HepG2 (cell line): ENCODE measurements around the gene MIA2. TPM values are rescaled to one million over a fixed set of nuclear protein-coding genes. Genes with fewer than 3 reads are reported as not detected.

Experiments
- DNMT1 ChIP-seq: sonication (generic); formaldehyde crosslinking; IDR thresholded peaks from 2 replicates; pipeline ENCODE4 v1.5.1; 2020; ENCODE audit warnings: mild to moderate bottlenecking, missing genetic modification reagents
- HIVEP1 ChIP-seq: sonication (generic); formaldehyde crosslinking; IDR thresholded peaks from 2 replicates; pipeline ENCODE4 v1.4.0; 2020; ENCODE audit warnings: mild to moderate bottlenecking, missing genetic modification reagents
- JUND ChIP-seq: sonication (generic); formaldehyde crosslinking; IDR thresholded peaks from 2 replicates; pipeline ENCODE4 v1.8.0; 2022; ENCODE audit warnings: mild to moderate bottlenecking, missing genetic modification reagents
- MEIS2 ChIP-seq: sonication (generic); formaldehyde crosslinking; IDR thresholded peaks from 2 replicates; pipeline ENCODE4 v1.9.0; 2021; ENCODE audit warnings: mild to moderate bottlenecking, missing genetic modification reagents
- RFXANK ChIP-seq: IDR thresholded peaks from 2 replicates; pipeline ENCODE4 v1.6.1; 2016
- RXRA ChIP-seq: sonication (generic); formaldehyde crosslinking; IDR thresholded peaks from 2 replicates; pipeline ENCODE4 v1.5.1; 2020; ENCODE audit warnings: missing genetic modification reagents
- SAFB2 ChIP-seq: sonication (generic); formaldehyde crosslinking; IDR thresholded peaks from 2 replicates; pipeline ENCODE4 v1.5.1; 2020; ENCODE audit warnings: missing genetic modification reagents, low read depth, mild to moderate bottlenecking, borderline replicate concordance
- SMAD9 ChIP-seq: sonication (generic); formaldehyde crosslinking; IDR thresholded peaks from 2 replicates; pipeline ENCODE4 v1.5.1; 2020; ENCODE audit warnings: mild to moderate bottlenecking, missing genetic modification reagents
- SP2 ChIP-seq: sonication (generic); formaldehyde crosslinking; IDR thresholded peaks from 2 replicates; pipeline ENCODE4 v1.5.1; 2020; ENCODE audit warnings: mild to moderate bottlenecking, missing genetic modification reagents
- SRF ChIP-seq: IDR thresholded peaks from 2 replicates; pipeline ENCODE4 v1.6.1; 2011; ENCODE audit warnings: mild to moderate bottlenecking, low read depth, low read length, moderate library complexity
- WIZ ChIP-seq: sonication (generic); formaldehyde crosslinking; IDR thresholded peaks from 2 replicates; pipeline ENCODE4 v1.5.1; 2020; ENCODE audit warnings: mild to moderate bottlenecking, missing genetic modification reagents
- ZFP36L2 ChIP-seq: sonication (generic); formaldehyde crosslinking; IDR thresholded peaks from 2 replicates; pipeline ENCODE4 v1.4.0; 2020; ENCODE audit warnings: missing genetic modification reagents
- ZFY ChIP-seq: sonication (generic); formaldehyde crosslinking; IDR thresholded peaks from 2 replicates; pipeline ENCODE4 v1.4.0; 2020; ENCODE audit warnings: missing genetic modification reagents
- ZNF337 ChIP-seq: sonication (generic); formaldehyde crosslinking; IDR thresholded peaks from 2 replicates; pipeline ENCODE4 v1.5.1; 2020; ENCODE audit warnings: missing genetic modification reagents, low read depth, mild to moderate bottlenecking, borderline replicate concordance
- ZNF431 ChIP-seq: sonication (generic); formaldehyde crosslinking; IDR thresholded peaks from 2 replicates; pipeline ENCODE4 v1.9.0; 2022; ENCODE audit warnings: missing genetic modification reagents, low read depth, mild to moderate bottlenecking, borderline replicate concordance
- ZSCAN9 ChIP-seq: IDR thresholded peaks from 2 replicates; pipeline ENCODE4 v1.6.1; 2016; ENCODE audit warnings: borderline replicate concordance
- polyA plus RNA-seq, 8 experiments: library from polyadenylated mRNA; depleted of rRNA in 3 of 8; stranded (reverse) in 7 of 8; unstranded in 1 of 8; fragments of >200 nt; fragmentation: Illumina TruSeq in 4 of 8; extraction: Trizol in 4 of 8; gene quantifications; 2 replicates each; pipeline versions ENCODE4 v1.2.1 to v1.2.3, GENCODE V29; 2011 to 2016; ENCODE audit warnings: low read depth in 4 of 8, missing spikeins in 1 of 8, mixed read lengths in 1 of 8; ENCODE audit not compliant: insufficient read depth in 1 of 8
- total RNA-seq, 5 experiments: library from RNA; depleted of rRNA; stranded (reverse); fragments of >200 nt; fragmentation: Illumina TruSeq; extraction: Trizol; gene quantifications; 2 replicates each; pipeline ENCODE4 v1.2.3, GENCODE V29; 2016; ENCODE audit warnings: low read depth in 1 of 5
- TF ChIP-seq, protein P1 (sequence below): sonication (generic); formaldehyde crosslinking; IDR thresholded peaks from 2 replicates; pipeline ENCODE4 v1.9.0; 2021; ENCODE audit warnings: missing genetic modification reagents, mild to moderate bottlenecking, borderline replicate concordance
- TF ChIP-seq, protein P2 (sequence below): sonication (generic); formaldehyde crosslinking; IDR thresholded peaks from 2 replicates; pipeline ENCODE4 v1.4.0; 2020; ENCODE audit warnings: missing genetic modification reagents, borderline replicate concordance
- TF ChIP-seq, protein P3 (sequence below): sonication (generic); formaldehyde crosslinking; IDR thresholded peaks from 2 replicates; pipeline ENCODE4 v1.8.1; 2023; ENCODE audit warnings: mild to moderate bottlenecking, missing genetic modification reagents
- TF ChIP-seq, protein P4 (sequence below): sonication (generic); formaldehyde crosslinking; IDR thresholded peaks from 2 replicates; pipeline ENCODE4 v1.5.0; 2020; ENCODE audit warnings: missing genetic modification reagents, mild to moderate bottlenecking, borderline replicate concordance
- TF ChIP-seq, protein P5 (sequence below): sonication (generic); formaldehyde crosslinking; IDR thresholded peaks from 2 replicates; pipeline ENCODE4 v1.5.1; 2020; ENCODE audit warnings: mild to moderate bottlenecking, missing genetic modification reagents, moderate library complexity

Gene MIA2
- total and polyA plus RNA-seq, 2 of the 13 experiments (the other 11 are each of a cell fraction or from before 2014, with no cell fraction given), result 134 to 158 TPM

DNA sequence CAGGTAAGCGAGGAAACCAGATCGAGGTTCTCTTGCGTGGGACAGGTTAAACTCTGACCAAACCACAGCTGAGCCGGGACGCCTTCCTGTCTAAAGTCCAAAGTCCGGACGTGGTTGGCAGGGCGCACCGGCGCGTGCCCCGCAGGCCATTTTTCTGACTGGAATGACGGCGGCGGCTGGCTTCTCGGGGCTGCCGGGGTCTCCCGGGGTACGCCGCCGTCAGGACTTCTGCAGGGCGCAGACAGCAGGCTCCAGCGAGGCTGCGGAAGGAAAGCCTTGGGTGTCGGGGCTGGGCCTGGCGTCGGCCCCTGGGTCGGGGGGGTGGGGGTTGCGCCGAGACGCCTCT is 32.8 kb downstream of the MIA2 start (continued):
- no peak; the same call in none of the 2 replicates for TF ChIP-seq WIZ (CRISPR knock-in tag)
- peak; percentile 89; the same call in 1 of the 2 replicates for TF ChIP-seq RXRA
- TF ChIP-seq ZFP36L2, result 0 out of 2 replicates have a peak, but pooled peaks have one; percentile 56
- 0 out of 2 replicates have a peak, but pooled peaks have one; percentile 6 for TF ChIP-seq RFXANK (CRISPR knock-in tag)
- peak; percentile 84; the same call in 1 of the 2 replicates for TF ChIP-seq ZSCAN9 (CRISPR knock-in tag)
- TF ChIP-seq ZNF431, result peak; percentile 89
- TF ChIP-seq, protein P1, sequence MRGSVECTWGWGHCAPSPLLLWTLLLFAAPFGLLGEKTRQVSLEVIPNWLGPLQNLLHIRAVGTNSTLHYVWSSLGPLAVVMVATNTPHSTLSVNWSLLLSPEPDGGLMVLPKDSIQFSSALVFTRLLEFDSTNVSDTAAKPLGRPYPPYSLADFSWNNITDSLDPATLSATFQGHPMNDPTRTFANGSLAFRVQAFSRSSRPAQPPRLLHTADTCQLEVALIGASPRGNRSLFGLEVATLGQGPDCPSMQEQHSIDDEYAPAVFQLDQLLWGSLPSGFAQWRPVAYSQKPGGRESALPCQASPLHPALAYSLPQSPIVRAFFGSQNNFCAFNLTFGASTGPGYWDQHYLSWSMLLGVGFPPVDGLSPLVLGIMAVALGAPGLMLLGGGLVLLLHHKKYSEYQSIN, result no peak
- TF ChIP-seq SRF, result no peak
- TF ChIP-seq, protein P2, sequence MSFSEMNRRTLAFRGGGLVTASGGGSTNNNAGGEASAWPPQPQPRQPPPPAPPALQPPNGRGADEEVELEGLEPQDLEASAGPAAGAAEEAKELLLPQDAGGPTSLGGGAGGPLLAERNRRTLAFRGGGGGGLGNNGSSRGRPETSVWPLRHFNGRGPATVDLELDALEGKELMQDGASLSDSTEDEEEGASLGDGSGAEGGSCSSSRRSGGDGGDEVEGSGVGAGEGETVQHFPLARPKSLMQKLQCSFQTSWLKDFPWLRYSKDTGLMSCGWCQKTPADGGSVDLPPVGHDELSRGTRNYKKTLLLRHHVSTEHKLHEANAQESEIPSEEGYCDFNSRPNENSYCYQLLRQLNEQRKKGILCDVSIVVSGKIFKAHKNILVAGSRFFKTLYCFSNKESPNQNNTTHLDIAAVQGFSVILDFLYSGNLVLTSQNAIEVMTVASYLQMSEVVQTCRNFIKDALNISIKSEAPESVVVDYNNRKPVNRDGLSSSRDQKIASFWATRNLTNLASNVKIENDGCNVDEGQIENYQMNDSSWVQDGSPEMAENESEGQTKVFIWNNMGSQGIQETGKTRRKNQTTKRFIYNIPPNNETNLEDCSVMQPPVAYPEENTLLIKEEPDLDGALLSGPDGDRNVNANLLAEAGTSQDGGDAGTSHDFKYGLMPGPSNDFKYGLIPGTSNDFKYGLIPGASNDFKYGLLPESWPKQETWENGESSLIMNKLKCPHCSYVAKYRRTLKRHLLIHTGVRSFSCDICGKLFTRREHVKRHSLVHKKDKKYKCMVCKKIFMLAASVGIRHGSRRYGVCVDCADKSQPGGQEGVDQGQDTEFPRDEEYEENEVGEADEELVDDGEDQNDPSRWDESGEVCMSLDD (CRISPR knock-in tag), result peak; percentile 95
- TF ChIP-seq HIVEP1 (CRISPR knock-in tag), result peak; percentile 98
- TF ChIP-seq, protein P3, sequence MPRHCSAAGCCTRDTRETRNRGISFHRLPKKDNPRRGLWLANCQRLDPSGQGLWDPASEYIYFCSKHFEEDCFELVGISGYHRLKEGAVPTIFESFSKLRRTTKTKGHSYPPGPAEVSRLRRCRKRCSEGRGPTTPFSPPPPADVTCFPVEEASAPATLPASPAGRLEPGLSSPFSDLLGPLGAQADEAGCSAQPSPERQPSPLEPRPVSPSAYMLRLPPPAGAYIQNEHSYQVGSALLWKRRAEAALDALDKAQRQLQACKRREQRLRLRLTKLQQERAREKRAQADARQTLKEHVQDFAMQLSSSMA (CRISPR knock-in tag), result peak; percentile 81; the same call in 1 of the 2 replicates
- TF ChIP-seq, protein P4, sequence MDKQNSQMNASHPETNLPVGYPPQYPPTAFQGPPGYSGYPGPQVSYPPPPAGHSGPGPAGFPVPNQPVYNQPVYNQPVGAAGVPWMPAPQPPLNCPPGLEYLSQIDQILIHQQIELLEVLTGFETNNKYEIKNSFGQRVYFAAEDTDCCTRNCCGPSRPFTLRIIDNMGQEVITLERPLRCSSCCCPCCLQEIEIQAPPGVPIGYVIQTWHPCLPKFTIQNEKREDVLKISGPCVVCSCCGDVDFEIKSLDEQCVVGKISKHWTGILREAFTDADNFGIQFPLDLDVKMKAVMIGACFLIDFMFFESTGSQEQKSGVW (CRISPR knock-in tag), result no peak
- TF ChIP-seq SP2 (CRISPR knock-in tag), result no peak
- peak; percentile 96 for TF ChIP-seq SAFB2 (CRISPR knock-in tag)
- TF ChIP-seq DNMT1, result peak; percentile 3; the same call in 1 of the 2 replicates
- TF ChIP-seq ZNF337 (CRISPR knock-in tag), result no peak; the same call in 1 of the 2 replicates
- peak; percentile 88 for TF ChIP-seq ZFY (CRISPR knock-in tag)
- TF ChIP-seq MEIS2 (CRISPR knock-in tag), result peak; percentile 98
- TF ChIP-seq JUND (CRISPR knock-in tag), result peak; percentile 88
- TF ChIP-seq, protein P5, sequence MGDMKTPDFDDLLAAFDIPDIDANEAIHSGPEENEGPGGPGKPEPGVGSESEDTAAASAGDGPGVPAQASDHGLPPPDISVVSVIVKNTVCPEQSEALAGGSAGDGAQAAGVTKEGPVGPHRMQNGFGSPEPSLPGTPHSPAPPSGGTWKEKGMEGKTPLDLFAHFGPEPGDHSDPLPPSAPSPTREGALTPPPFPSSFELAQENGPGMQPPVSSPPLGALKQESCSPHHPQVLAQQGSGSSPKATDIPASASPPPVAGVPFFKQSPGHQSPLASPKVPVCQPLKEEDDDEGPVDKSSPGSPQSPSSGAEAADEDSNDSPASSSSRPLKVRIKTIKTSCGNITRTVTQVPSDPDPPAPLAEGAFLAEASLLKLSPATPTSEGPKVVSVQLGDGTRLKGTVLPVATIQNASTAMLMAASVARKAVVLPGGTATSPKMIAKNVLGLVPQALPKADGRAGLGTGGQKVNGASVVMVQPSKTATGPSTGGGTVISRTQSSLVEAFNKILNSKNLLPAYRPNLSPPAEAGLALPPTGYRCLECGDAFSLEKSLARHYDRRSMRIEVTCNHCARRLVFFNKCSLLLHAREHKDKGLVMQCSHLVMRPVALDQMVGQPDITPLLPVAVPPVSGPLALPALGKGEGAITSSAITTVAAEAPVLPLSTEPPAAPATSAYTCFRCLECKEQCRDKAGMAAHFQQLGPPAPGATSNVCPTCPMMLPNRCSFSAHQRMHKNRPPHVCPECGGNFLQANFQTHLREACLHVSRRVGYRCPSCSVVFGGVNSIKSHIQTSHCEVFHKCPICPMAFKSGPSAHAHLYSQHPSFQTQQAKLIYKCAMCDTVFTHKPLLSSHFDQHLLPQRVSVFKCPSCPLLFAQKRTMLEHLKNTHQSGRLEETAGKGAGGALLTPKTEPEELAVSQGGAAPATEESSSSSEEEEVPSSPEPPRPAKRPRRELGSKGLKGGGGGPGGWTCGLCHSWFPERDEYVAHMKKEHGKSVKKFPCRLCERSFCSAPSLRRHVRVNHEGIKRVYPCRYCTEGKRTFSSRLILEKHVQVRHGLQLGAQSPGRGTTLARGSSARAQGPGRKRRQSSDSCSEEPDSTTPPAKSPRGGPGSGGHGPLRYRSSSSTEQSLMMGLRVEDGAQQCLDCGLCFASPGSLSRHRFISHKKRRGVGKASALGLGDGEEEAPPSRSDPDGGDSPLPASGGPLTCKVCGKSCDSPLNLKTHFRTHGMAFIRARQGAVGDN (CRISPR knock-in tag), result peak; percentile 95; the same call in 1 of the 2 replicates
- TF ChIP-seq SMAD9 (CRISPR knock-in tag), result no peak
